Stimulated activated CD8-positive, alpha-beta memory T cell treated with anti-CD3 and anti-CD28 coated beads, Interleukin-12 subunit alpha, Interleukin-12 subunit beta, amount 100 ng/mL, for 24 hours (primary cell): ENCODE results near the gene MYO1E.
A peak's percentile ranks its signal among the peaks of the same experiment; 100 is the strongest.
"Not testable (repeated sequence)": the region's sequence is repeated elsewhere in the genome, so short reads cannot be mapped to it uniquely, and the experiment has no call there.

Experiments
- DNase-seq: peaks from one replicate; pipeline ENCODE4 v3.0.0-alpha.2; 2020; ENCODE audit errors: extremely low read depth

Gene MYO1E

DNA sequence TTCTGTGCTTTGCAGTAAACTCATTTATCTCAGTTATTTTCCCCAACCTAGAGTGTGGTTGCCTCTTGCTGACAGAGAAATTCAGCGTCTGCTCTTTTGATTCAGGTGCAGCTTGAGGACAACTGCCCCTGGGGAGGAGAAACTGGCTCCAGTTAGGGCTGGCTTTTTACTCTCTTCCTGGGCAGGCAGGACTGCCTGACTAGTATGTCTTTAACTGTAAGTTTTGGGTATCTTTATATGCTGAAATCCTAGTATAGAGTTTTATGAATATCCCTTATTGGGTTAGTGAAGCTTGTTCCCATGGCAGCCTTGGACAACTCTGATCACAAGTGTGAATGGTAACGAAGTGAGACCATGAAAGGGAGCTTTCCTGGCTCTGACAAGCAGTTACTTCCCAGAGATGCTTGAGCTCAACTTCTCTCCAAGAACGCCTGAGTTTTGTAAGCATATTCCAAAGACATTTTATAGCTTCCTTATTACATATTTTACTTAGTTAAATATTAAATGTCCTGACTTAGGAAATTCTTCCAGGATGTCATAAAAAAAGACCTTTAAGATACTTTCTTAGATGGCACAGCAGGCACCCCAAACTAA, 240.6 kb downstream of the MYO1E start:
- no peak for DNase-seq

DNA sequence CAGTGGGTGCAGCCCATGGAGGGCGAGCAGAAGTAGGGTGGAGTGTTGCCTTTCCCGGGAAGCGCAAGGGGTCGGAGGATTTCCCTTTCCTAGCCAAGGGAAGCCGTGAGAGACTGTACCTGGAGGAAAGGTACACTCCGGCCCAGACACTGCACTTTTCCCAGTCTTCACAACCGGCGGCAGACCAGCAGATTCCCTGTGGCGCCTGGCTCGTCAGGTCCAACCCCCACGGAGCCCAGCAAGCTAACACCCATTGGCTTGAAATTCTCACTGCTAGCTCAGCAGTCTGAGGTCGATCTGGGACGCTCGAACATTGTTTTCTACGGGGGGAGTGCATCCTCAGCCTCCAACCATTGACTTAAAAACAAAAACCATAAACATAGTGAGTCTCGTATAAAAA, 241.2 kb downstream of the MYO1E start:
- no peak for DNase-seq

DNA sequence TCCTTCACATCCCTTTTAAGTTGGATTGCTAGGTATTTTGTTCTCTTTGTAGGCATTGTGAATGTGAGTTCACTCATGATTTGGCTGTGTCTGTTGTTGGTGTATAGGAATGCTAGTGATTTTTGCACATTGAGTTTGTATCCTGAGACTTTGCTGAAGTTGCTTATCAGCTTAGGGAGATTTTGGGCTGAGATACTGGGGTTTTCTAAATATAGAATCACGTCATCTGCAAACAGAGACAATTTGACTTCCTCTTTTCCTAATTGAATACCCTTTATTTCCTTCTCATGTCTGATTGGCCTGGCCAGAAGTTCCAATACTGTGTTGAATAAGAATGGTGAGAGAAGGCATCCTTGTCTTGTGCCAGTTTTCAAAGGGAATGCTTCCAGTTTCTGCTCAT, 245.4 kb downstream of the MYO1E start:
- DNase-seq = not testable (repeated sequence)

DNA sequence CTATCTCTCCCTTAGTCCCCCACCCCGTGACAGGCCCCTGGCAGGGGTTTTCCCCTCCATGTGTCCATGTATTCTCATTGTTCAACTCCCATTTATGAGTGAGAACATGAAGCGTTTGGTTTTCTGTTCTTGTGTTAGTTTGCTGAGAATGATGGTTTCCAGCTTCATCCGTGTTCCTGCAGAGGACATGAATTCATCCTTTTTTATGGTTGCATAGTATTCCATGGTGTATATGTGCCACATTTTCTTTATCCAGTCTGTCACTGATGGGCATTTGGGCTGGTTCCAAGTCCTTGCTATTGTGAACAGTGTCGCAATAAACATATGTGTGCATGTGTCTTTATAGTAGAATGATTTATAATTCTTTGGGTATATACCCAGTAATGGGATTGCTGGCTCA, 247.0 kb downstream of the MYO1E start:
- DNase-seq = not testable (repeated sequence)

DNA sequence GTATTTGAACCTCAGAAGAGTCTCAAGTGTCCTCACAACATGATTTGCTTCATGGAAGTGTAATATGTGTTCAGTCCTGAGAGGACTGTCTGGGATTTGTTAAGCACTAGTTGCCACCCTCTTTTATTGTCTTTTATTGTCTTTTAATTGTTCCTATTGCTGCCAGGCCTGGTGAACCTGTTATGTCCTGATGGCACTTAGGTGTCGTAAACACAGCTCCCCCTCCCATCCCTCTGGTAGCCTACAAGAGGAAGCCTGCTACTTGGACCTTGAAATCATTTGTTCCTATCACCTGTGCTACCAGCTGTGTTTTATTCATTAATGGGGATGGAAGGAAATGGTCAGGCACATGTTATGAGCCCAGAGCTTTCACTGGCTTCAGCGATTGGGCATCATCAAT, 248.4 kb downstream of the MYO1E start:
- no peak for DNase-seq

DNA sequence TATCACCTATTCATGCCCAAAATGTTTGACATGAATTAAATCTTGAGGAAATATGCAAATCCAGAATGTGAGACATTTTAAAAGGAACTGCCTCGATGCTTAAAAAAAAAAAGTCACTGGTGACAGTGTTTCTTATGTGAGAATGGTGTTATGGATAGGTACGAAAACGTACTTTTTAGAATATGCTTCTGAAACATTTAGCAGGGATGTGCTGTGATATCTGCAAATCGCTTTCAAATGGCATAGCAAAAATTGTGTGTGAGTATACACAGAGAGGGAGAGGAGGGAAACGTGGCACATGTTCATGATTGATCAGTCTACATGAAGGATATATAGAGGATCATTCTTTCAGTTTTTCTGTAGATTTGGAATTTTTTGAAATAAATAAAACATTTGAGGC, 251.7 kb downstream of the MYO1E start:
- no peak for DNase-seq

DNA sequence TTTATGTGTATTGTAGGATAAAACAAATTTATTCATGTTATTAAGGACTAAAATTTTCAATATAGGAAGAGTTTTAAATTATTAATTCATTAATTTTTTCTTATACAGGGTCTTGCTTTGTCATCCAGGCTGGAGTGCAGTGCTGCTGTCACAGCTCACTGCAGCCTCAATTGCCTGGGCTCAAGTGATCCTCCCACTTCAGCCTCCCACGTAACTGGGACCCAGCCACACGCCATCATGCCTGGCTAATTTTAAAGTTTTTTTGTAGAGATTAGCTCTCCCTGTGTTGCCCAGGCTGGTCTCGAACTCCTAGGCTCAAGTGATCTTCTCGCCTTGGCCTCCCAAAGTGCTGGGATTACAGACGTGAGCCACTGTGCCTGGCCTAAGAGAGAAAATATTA, 253.0 kb downstream of the MYO1E start:
- DNase-seq = no peak

DNA sequence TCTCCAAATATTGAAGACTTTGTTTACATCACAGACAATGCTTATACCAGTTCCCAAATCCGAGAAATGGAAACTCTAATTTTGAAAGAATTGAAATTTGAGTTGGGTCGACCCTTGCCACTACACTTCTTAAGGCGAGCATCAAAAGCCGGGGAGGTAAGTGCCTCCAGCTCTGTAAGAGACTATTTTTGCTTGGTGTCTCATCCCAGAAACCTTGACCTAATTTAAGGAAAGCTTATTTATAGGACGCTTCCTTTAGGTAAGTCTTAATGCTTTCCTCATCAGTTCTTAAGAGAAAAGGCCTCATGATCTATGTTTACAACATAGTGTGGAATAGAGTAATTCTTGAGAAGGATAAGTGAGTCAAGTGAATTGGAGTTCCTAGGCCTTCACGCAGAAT, 255.9 kb downstream of the MYO1E start:
- DNase-seq = no peak

DNA sequence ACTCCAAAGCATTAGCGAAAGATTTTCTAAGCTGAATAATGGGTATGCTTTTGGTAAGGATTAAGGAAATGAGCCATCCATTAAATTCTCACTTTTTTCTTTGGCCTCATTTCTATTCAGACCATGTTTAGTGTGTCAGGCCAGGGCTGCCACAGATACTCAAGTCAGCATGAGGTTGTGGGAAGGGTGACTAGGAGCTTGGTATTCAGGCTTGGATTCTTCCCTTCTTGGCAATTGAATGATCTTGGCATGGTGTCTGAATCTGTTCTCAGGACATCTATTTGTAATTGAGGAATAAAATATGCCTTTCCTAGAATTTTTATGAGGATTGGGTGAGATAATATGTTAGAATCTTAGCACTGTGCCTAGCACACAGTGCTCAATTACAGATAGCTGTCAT, 256.5 kb downstream of the MYO1E start:
- DNase-seq = no peak

DNA sequence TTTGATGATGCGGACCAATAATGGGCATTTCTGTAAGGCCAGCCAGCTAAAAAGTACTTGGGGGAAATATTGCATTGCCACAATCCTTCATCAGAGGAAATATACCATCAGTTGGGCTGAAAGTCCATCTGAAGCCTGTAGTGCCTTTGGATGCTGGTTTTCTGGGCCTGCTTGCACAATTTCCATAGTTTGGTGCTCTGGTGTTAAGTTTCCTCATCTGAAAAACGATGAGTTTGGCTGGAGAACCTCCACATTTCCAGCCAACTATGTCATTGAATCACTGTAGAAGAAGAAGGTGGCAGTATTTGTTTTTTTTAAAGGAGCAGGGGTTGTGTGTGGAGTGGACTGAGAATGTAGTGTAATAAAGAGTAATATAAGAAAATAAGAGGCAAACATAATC, 257.6 kb downstream of the MYO1E start:
- DNase-seq = no peak

DNA sequence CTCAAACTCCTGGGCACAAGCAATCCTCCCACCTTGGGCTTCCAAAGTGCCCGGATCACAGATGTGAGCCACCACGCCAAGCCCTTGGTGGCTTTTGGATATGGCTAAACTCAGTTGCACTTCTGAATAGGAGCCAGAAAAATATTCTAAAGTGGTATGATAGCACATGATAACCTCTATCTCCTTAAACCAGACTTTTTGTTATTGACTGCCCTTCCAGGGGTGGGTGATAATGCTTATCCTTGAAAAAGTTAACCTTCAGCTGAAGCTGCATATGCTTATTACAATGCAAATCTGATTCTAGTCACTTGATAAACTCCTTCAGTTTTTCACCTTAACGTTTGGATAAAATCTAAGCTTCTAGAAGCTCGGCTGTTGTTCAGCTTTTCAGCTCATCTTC, 261.4 kb downstream of the MYO1E start:
- DNase-seq = no peak

DNA sequence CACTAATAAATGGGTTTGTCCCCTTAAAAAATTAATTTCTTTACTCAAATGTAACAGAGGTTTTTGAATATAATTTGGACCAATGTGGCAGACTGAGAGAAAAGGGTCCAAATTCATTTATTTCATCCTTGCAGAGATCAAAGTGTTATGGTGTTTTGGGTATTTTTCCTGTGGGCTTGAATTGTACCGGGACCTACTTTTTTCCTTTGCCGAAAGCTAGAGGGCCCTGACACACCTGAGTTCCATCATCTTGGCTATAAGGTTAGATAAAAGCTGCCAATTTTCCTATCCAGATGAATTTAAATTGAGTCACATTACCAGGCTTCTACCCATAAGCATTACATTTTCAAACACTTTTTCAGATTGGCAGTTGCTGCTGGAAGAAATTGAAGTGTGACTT, 266.8 kb downstream of the MYO1E start:
- DNase-seq = no peak

DNA sequence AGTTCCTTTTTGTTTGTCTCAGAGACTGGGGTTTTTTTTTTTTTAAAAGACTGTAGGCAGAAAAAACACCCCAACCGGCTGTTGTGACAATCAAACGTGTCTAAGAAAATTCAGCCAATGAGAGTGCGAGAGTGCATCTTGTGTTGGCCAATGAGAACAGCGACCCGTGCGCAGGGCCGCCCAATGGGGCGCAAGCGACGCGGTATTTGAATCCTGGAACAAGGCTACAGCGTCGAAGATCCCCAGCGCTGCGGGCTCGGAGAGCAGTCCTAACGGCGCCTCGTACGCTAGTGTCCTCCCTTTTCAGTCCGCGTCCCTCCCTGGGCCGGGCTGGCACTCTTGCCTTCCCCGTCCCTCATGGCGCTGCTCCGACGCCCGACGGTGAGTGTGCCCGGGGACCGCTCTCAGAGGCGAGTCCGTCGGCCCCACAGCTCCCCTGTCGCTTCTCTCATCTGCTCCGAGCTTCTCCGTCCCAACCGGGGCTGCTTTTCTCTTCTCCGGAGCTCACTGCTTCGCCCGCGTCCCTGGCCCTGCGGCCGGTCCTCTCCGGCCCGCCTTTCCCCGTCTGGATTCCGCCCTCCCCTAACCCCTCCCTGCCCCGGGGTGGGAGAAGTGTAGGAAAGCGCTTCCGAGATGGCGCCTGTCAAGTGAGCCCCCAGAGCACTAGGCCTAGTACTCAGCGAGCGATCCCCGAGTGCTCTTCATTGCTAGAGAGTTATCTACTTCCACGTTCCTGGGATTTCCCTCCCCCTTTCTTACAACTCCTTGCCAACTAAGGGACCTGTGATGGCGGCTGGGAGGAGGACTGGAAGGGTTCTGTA, 267.5 kb downstream of the MYO1E start, which contains the start of gene CCNB2:
CCNB2 (plus strand) TSS at position 235 of the 821 bp plus-strand sequence; CDS start at position 358, 123 bp downstream.
- DNase-seq = peak; percentile 39

DNA sequence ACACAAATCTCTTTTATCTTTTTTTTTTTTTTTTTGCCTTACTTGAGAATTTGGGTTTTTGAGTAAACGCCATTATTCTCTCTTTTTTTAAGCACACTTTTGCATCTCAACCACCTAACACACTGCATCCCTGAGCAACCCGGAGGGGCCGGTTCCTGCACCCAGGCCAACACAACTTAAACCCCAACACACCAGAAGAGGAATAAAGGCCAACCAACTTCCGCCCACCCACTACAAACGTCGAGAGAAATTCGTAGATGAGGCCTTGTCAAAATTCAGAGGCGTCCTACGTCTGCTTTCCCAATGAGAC, 268.1 kb downstream of the MYO1E start:
- DNase-seq = no peak

DNA sequence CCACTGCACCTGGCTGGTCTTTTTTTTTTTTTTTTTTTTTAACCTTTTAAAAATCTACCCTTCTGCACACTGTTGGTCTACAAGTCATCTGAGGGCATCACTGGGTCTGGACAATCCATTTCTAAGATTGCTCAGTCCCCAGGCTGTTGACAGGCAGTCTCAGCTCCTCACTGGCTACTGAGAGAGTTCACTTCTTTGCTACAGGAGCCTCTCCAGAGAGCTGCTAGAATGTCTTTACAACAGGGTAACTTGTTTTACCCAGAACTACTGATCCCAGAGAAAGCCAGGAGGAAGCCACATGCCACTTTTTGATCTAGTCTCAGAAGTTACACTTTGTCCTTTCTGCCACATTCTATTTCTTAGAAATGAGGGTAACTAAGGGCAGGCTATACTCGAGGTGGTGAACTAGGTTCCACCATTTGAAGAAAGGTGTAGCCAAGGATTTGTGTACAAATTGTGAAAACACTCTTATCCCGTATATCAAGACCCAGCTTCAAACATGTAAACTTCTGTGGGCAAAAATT, 273.4 kb downstream of the MYO1E start:
- DNase-seq = no peak

DNA sequence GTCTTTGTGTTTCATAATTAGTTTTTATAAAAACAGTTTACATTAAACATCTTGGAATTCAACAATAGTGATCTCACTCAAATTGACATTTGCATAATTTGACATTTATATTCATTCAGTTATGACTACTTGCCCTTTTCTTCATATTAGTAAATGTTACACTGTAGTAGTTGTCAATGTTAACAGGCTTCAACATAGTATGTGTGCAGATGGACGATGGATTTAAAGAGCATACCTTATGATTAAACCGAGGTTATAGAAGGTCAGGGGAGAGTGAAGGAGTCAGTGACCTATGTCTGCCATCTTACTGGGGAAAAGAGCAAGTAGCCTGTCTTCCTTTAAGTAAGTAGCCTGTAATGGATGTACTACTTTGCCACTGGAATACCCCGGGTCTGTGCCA, 276.2 kb downstream of the MYO1E start:
- no peak for DNase-seq

DNA sequence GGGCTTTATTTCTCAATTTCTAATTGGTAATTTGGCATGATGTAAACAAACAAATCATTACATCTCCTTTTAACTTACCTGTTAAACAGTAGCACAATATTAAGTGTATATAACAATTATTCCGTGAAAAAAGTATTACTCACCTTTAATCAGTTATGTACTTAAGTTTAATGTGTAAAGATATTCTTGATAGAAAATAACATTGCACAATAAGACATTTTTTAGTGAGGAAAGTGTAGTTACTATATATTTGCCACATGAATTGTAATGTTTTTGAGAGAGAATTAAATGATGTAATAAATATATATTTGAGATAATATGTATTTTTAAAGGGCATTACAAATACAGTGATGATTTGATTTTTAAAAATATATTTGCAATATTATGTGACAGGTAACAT, 278.6 kb downstream of the MYO1E start:
- DNase-seq = no peak

DNA sequence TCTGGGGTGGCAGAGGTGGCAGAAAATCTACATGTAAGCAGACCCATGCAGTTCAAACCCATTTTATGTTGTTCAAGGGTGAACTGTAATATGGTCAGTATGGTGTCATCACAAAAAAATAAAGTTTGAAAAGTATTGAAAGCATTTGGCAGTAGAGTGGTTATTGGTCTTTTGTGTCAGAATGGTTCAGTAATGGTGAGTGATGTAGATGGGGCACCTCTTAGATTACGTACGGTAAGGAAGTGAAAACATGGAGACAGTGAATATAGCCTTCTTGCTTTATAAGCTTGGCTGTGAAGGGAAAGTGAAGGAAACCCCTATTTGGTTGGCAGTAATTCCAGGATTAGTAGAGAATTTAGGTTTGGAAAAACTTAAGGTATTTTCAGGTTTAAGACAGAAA, 284.9 kb downstream of the MYO1E start:
- DNase-seq = no peak
